Measurements from ENCODE around the gene SLC44A3.

SLC44A3 gene

GRCh38 chr1:94876362-94876761, 56.2 kb downstream of the SLC44A3 start:
- DNase-seq: no peak

- DNase-seq: no peak
Measured at GRCh38 chr1:94878329-94878728, 58.2 kb downstream of the SLC44A3 start.

- DNase-seq: peak; percentile 7
Measured at GRCh38 chr1:94883691-94884090, 63.5 kb downstream of the SLC44A3 start.

GRCh38 chr1:94884106-94884505, 63.9 kb downstream of the SLC44A3 start:
- DNase-seq: no peak

GRCh38 chr1:94884507-94884906, 64.3 kb downstream of the SLC44A3 start:
- no peak for DNase-seq

GRCh38 chr1:94886361-94886760, 66.2 kb downstream of the SLC44A3 start:
- no peak for DNase-seq

- no peak for DNase-seq
Measured at GRCh38 chr1:94887106-94887505, 66.9 kb downstream of the SLC44A3 start.

GRCh38 chr1:94887603-94888171, 67.5 kb downstream of the SLC44A3 start:
- no peak for DNase-seq

- no peak for DNase-seq
Measured at GRCh38 chr1:94888201-94888600, 68.0 kb downstream of the SLC44A3 start.

- no peak for DNase-seq
Measured at GRCh38 chr1:94892604-94893254, 72.6 kb downstream of the SLC44A3 start.

- DNase-seq: no peak
Measured at GRCh38 chr1:94894630-94895029, 74.5 kb downstream of the SLC44A3 start.

- DNase-seq: no peak
Measured at GRCh38 chr1:94895518-94895917, 75.4 kb downstream of the SLC44A3 start.

- DNase-seq: no peak
Measured at GRCh38 chr1:94898491-94899385, 78.6 kb downstream of the SLC44A3 start.

- no peak for DNase-seq
Measured at GRCh38 chr1:94899756-94900155, 79.6 kb downstream of the SLC44A3 start.

GRCh38 chr1:94901841-94902240, 81.7 kb downstream of the SLC44A3 start:
- DNase-seq: no peak

GRCh38 chr1:94903280-94904009, 83.3 kb downstream of the SLC44A3 start:
- DNase-seq: no peak

GRCh38 chr1:94905207-94905606, 85.0 kb downstream of the SLC44A3 start:
- DNase-seq: no peak

- DNase-seq: no peak
Measured at GRCh38 chr1:94906382-94906781, 86.2 kb downstream of the SLC44A3 start.

GRCh38 chr1:94907136-94907535, 87.0 kb downstream of the SLC44A3 start:
- no peak for DNase-seq

- DNase-seq: no peak
Measured at GRCh38 chr1:94908190-94908589, 88.0 kb downstream of the SLC44A3 start.

GRCh38 chr1:94908965-94909364, 88.8 kb downstream of the SLC44A3 start:
- DNase-seq: no peak

- DNase-seq: no peak
Measured at GRCh38 chr1:94909486-94909885, 89.3 kb downstream of the SLC44A3 start.
